NCI-H146 treated with DMSO at 0.1 percent for 48 hours (cell line): Measurements from ENCODE around the gene ERC2.
A peak's percentile ranks its signal among the peaks of the same experiment; 100 is the strongest.

Experiments
- DNase-seq: peaks from one replicate; lab custom pipeline; 2025; ENCODE audit not compliant: unreplicated experiment; lab: John Stamatoyannopoulos, UW

The ERC2 gene

DNA sequence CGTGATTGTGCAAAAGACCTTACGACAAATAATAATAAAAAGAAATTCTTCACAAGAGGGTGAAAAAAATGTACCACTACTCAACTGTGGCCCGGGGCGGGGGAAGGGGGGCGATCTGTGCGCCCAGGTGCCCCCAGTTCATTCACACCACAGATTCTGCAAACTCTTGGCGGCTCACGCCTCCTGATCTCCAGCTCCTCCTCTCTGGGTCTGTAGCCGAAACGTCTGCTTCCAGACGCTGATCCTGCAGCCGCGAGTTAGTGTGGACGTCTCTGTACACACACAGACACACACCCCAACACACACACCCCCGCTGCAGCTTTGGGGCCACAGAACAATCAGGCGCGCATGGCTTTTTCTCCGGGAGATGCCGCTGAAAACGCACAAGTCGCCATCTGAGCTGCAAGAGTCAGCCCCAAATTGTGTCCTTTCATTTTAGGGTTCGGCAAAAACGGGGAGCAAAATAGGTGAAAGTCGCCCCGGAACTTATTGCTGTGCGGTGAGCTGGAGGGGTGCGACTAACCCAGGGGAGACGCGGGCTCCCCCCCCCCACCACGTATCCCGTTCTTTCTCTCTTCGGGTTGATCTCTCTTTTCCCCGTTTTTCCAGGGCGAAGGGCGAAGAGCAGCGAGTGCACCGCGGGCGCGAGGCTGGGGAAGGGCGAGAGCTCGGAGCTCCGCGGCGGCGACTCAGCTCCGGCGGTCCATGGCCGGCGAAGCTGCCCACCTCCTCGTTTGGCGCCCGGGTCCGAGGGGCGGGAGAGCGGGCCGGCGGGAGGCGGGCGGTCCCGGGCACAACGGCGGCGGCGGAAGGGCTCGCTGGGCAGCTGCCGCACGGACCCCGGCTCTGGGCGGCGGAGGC, 980.7 kb downstream of the ERC2 start:
- DNase-seq = no peak

DNA sequence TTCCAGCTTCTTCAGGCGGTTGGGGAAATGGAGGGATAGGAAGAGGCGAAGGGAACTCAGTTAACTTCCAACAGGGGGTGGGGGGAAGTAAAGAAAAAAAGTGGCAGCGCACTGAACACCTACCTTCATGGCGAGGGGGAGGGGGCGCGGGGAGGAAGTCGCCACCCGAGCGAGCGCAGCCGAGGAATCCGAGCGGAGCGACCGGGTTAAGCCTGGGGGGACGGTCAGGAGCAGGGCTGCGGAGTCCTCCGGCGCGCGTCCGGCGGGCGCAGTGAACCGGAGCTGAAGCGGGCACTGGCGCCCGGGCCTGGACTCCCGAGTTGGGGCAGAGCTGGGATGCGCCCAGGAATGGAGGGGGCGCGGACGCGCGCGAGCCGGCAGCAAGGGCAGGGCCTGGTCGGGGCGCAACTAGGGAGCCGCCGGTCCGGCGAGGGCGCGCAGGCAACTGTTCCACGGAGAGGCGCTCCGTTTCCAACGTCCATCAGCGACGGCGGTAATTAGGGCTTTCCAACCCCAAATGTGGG, 981.3 kb downstream of the ERC2 start, which contains the start of gene WNT5A:
TSS of gene WNT5A (minus strand) at position 450 of the 524 bp plus-strand sequence. CDS start at position 129, 321 bp downstream.
- DNase-seq = peak; percentile 10

DNA sequence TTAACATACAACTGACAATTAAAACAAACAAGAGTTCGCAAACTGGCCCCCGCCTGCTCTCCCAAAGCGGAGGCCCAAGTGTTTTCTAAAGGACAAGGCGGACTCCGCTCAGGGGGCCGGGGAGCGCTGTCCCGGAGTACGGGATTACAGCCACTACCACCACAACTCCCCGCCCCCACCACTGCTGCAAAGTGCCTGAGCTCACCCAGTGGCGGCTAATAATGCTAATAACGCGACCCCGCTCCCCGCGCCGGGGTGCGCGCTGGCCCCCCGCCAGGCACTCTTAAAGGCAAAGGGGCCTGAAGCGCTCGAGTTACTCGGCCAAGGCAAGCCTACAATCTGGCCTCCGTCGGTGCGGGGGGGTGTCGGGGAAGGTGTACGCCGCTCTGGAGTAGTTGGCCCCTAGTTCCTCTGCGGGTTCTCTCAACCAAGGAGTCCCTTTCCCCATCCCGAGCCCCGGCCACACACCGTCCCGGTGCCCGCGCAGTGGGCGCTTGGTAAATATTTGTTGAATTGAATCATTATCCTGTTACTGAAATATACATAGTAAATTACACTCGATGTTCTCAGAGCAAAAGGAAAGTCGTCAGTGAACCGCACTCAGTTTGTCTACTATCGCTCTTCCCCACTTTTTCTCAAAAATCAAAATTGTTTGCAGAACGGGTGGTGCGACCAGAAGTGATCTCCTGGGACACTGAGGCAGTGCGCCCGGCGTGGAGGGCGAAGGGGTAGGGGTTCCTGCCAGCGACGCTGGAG, 982.0 kb downstream of the ERC2 start:
- DNase-seq = no peak

DNA sequence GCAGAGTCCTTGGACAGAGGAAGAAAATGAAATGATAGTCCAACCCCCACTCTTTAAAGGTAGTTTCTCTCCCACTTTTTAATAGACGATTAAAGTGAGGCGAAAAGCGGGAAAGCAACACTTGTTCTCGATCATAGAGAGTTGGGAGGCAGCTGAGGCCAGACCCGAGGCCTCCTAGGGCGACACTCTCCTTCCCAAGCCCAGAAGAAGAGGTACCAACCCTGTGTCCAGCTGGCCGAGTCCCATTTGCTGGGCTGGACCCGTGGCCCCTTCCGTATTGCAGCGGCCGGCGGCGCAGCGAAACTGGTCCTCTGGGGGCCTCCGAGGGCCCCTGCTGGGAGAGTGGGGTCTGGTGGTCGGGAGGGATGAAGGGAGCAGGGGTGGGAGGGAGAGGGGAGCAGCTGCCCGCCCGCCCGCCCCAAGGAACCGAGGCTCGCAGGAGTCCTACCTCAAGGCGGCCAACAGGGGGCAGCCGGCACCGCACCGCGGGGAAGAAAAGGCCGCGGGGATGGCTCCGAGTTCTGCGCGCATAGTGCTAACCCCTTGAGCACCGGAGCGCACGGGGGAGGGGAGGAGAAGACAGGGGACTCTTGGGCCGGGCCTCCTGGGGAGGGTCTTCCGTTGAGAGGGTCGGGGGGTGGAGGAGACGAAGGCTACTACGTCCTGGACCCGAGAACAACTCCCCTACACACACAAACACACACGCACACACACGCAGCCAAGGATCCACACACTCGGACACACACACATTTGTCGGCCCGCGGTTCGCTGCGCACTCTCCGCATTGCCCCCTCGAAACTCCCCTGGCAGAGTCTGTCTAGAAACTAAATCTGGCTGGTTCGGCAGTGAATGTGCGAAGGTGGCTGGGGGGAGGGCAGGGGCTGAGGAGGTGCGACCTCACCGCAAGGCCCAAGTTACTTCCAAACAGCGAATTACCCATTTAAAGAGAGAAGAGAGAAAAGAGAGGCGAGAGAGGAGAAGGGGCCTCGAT, 983.2 kb downstream of the ERC2 start:
- DNase-seq = peak; percentile 32

DNA sequence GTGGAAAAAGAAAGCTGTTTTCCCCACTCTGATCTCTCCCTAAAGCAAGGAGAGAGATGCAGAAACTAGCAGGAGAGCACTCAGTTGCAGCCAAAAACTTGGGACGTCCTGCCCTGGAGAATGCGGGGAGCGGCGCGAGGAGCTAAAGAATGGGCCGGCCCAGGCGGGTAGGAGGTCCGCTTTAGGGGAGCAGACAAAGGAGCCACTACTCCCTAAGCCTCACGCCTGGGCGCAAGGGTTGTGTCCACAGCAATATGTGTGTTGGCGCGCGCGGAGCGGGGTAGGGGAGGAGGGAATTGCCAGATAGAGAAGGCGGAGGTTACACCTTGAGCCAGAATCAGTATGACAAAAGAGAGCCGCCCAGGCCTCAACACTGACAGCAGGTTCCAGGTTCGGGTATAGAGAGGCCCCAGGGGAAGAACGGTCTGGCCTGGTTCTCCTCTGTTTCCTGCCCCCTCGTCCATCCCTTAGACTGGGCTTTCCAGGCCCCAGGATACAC, 984.0 kb downstream of the ERC2 start:
- DNase-seq = no peak

DNA sequence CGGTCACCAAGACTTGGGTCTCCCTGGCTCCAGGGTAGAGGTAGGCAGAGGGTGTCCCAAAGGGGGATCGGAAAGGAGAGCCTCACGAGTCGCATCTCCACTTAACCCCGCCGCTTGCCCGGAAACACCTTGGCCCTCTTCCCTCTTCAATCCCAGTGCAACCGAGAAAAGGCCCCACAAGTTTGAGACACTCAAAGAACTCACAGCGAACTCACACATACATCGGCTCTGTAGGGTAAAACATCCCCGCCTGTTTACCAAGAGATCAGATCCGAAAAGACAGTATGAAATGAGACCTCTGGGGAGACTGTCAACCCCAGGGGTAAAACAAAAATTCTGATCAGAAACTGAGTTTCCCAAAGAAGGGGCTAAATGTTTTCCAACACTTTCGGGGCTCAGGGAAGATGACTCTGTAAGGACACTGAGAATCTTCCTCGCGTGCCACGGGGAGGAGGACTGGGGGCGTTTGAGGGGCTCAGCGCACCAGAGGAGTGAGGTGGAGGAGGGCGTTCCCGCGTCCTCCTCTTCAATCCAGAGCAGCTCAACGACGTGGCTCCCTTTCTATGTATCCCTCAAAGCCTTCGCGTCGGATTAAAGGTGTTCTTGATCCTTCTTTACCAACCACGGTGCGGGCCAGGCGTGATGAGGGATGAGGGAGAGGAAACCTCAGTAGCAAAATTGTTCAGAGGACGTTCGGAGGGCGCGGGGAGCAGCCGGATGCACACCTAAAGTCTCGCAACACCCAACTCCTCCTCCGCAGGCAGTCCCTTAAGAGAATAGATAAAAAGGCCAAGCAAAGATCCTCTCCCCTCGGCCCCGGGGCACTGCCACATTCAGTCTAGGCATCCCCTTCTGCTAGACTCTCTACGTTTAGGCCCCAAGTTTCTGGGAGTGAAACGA, 984.8 kb downstream of the ERC2 start:
- DNase-seq = no peak

DNA sequence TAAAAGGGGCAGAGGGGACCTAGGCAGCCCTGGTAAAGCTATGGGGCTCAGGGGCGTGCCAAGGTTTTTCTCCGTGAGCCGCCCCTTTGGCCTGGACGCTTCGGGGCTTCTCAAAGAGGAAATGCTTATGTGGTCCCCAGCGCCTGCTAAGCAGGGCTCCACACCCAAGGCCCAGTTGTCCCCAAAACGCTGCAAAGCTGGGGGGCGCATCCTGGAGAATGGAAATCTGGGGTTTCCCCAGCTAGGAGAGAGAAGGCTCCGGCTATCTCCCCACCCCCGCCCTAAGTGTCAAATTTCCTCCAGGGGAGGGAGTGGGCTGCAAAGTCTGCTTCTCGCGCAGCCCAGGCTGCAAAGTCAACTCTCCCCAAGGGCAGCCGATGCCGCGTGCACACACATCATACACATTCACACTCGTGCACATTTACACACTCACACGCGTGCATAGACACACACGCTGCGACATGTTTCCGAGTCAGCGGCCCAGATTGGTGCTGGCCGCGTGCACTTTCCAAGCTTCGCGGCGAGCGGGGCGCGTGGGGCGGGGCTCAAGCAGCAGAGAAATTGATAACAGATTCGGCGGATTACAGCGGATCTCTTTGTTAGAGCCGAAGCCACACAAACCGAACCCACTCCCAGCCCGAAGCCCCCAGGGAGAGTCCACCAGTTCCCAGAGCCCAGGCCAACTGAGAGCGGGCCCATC, 985.6 kb downstream of the ERC2 start:
- no peak for DNase-seq

DNA sequence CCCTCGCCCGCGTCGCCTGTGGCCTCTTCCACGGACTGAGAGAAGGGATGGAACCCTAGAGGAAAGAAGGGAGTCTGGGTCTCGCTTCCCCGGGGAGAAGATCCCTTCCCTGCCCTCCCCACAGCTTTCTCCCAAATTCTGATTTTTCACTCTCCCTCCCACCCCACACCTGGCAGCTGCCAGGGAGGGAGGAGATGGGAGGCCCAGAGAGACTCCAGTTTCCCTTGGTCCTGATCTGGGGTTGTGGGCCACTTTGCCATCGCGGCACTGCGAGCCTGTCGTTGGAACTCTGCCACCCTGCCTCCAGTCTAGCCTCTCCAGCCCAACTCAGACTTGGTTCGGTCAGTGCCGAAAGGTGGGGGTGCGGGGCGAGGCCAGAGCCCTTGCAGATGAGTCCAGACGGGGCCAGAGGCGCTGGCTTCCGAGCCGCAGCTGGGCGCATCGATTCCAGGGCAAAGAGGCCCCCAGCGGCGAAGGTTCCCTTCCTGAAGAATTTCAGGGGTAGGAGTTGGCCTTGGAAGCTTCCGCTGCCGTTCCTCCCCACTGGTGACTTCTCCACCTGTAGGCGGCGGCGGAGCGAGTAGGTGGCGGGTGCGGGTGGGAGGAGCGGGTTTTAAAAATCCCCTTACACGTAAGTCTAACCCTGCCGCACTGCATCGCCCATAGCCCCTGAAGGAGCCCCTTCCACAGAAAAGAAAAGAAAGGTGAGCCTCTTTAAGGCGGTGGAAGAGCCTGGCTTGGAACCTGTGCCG, 986.3 kb downstream of the ERC2 start:
- DNase-seq = no peak

DNA sequence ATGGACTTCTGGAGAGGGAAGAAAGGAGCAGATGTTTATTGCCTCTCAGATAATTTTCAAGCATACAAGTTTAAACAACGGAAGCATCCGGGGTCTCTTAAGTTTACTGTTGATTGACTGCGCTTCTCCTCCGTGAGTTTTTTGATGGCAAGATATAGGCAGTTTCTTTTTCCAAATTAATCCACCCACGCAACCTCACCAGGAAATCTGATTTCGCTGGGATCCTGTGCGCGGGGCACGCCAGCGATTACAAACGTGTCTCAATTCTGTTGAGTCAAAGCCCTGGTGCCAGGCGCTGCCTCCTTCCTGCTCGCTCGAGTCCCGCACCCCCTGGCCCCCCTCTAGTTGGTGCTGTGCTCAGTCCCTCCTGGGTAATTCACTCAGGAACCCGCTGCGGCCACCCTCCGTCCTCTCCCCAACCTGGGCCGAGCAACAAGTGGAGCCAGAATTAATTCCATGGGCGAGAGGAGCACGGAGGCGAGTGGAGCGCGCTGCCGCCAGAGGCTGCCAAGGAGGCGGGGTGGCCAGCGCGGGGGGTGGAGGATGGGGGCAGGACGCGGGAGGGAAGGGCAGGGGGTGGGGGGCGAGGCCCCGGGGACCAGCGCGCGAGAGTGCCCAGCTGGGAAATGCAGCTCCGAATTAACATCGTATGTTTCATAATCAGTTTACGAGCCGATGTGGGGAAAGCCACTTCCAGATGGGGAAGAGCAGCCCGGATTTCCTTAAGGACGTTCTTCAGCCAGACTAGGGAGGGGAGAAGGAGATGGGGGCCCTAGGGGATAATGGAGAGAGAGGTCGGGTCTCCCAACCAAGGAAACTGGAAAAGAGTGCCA, 987.1 kb downstream of the ERC2 start:
- peak; percentile 8 for DNase-seq

DNA sequence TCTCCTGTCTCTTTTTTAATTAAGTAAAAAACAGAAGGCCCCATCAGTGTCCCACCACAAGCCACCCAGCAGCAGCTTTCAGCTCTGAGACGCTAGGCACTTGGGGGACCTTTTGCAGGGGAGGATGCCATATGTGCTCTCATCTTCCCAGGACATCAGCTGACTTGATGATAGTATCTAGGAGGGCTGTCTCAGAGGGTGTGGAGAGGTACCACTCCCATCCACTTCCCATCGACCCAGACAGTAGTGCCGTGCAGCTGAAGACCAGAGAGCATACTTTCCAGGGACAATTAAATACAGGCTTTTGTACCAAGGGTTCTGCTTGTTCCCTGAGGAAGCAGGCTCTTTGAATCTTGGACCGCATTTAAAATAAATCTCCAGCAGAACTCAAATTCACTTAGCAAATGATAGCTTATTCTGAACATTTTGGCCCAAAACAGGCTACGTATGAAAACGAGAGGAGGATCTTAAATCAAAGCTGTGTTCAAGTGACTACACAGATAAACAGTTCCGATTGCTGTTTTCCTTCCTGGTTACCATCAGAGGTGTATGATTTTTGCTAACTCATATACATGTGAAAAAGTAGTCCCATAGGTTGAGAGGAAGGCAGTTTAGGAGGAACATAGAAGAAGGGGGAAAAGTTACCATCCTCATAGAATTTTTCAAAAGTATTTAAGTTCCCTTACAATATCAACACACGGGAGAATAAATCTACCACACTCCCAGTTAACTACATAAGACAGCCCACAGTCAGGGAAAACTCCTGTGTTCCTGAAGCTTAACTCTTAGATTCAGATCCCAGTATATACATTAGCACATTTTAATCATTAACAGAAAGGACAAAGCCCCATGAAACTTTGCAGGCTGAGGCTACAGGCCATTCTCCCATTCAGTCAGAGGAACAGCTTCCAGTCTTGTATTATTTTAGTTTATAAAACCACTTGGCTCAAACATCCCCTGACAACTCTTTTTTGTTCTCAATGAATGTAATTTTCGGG, 990.7 kb downstream of the ERC2 start:
- DNase-seq = no peak

DNA sequence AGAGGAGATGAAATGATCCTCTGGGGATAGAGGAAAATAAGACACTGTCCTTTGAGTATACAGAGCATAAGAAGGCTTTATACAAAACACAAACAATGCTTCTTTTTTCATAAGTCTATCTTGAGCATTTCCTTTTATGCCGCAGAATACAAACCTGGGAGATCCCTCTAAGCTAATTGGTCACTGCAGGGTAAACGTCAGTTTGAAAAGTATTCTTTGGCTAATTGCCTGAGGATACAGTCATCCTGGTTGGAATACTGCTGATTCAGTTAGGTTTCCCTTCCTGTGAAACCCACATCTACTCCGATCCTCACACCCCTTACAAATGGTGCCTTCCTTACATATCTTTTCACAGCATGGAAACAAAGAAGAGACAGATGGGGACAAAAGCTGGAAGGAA, 991.8 kb downstream of the ERC2 start:
- DNase-seq = no peak

DNA sequence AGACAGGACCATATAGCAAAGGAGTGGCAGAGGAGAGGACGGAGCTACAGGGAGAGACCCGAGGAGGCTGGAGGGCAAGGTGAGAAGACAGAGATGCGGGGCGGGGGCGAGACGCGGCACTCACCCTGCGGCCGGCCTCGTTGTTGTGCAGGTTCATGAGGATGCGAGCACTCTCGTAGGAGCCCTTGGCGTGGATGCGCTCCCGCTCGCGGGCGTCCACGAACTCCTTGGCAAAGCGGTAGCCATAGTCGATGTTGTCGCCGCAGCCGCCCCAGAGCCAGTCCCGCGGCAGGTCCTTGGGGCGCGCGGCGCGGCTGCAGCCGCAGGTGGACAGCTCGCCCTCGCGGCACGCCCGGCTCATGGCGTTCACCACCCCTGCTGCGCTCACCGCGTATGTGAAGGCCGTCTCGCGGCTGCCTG, 994.0 kb downstream of the ERC2 start:
- DNase-seq = no peak

DNA sequence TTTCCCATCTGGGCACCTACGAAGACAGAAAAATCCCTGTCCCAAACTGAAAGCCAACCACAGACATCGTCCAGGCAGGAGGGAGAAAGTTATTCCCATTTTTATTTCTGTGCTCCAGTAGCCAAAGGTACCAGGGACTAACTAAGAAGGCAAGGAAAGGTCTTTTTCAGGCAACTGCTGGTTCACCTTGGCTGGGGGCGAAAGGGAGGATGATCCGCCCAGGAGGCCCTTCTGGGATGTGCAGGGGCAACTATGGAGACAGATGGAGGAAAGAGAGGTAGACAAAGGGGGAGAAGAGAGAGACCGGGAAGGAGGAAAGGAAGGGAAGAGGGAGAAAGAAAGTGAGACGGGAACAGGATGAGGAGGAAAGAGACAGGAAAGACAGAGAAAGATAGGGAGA, 994.5 kb downstream of the ERC2 start:
- no peak for DNase-seq

DNA sequence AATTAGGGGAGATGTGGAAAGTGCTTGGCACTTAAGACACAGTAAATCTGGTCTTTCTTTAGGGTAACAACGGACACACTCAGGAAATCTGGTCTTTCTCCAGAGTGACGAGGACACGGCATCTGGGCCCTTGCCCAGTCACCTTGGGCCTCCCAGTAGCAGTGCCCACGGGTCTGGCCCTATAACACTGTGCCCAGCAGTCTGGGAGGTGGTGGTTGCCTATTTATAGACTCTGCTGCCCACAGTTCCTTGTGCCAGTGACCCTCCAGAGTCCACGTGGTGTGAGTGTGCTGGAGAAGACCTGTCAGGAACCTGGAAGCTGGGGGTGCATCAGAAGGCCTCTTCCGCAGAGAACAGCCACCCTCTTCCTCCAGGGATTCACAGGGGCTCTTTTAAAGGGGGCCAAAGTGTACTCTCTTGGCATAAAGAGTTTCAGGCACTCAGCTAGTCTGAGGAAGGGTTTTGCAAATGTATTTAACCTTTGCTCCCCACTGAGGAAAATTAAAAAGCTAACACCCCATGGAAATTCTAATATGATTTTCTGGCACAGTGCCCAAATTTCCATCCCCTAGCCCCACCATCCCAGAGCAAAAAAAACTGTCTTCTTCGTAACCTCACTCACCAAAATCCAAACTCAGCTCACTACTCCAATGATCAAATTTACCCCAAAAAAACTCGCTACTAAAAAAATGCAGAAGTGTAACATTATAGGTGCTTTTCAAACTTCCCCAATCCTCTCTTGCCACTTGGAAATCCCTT, 996.6 kb downstream of the ERC2 start:
- no peak for DNase-seq

DNA sequence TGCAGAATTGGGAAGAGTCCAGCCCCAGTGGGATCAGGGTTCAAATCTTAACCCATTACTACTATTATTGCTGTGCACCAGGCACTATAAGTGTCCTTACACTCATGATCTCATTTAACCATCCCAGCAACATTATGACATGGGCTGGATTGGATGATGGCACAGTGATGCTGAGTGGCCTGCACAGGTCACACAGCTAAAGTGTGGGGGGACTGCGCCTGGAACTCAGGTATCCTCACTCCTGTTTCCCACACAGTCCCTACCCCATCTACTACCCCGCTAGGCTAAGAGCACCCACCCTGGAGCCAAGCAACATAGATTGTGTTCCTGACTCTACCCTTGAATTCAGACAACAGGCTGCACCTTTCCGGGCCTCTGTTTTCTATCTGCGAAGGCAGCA, 997.2 kb downstream of the ERC2 start:
- no peak for DNase-seq
